Activated gamma-delta T cell (primary cell): ENCODE results near the gene SF3B3.
"Not testable (repeated sequence)": the region's sequence is repeated elsewhere in the genome, so short reads cannot be mapped to it uniquely, and the experiment has no call there.

Experiments used
- DNase-seq: peaks from one replicate; lab custom pipeline; 2025; lab: John Stamatoyannopoulos, UW

SF3B3 gene

DNA sequence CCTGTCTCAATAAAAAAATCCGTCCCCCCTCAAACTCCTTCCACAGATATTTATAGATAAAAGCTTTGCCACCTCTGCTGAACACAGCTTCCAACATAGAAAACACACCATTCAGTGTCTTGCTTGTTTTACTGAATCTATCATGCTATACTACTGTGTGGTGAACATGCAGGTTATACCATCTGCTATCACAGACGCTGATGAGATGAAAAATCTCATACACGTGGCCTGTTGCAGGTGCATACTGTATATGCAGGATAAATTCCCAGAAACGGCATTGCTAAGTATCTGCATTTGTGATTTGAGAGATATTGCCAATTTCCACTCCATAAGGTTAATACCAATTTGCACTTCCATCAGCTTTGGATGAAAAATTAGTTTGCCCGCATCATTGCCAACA is 92.3 kb downstream of the SF3B3 start:
- no peak for DNase-seq

DNA sequence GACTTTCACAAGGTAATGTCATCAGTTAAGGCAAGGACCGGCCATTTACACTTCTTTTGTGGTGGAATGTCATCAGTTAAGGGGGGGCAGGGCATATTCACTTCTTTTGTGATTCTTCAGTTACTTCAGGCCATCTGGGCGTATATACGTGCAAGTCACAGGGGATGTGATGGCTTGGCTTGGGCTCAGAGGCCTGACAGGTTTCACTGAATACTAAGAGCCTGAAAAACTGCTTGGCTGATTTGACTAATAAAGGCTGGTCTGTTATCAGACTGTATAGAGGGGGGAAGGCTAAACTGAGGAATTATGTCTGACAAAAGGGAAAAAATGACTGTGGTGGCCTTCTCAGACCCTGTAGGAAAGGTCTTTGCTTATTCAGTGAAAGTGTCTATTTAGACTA is 98.2 kb downstream of the SF3B3 start:
- not testable (repeated sequence) for DNase-seq
